WI38 (cell line): ENCODE measurements around the gene FBXO34.
"Not testable (repeated sequence)": the region's sequence is repeated elsewhere in the genome, so short reads cannot be mapped to it uniquely, and the experiment has no call there.

Experiments
- H3K4me3 ChIP-seq: 2 replicates; pipeline ENCODE4 v1.5.1; 2011; ENCODE audit warnings: low read depth, mild to moderate bottlenecking, control low read depth, low read length
- TF ChIP-seq, protein P1 (sequence below): IDR thresholded peaks from 2 replicates; pipeline ENCODE4 v1.5.1; 2012; ENCODE audit warnings: low read depth, mild to moderate bottlenecking, control low read depth, low read length

The FBXO34 gene

DNA sequence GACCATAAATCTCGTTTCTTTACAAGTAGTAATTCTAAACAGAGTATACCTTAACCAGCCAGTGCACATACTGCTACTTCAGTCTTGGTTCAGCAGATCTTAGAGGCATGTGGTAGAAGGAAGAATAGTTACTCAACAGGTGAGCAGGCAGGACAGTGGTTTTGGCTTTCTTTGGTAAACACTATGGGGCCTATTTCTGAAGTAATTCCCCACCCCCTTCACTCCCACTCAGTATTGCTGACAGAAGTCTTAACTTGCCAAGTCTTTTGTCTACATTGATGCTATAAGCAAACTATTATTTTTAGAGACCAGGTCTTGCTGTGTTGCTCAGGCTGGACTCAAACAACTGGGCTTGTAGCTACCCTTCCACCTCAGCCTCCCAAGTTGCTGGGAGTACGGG, 68.5 kb downstream of the FBXO34 start:
- H3K4me3 ChIP-seq = no peak overlapping the region
- TF ChIP-seq, protein P1, sequence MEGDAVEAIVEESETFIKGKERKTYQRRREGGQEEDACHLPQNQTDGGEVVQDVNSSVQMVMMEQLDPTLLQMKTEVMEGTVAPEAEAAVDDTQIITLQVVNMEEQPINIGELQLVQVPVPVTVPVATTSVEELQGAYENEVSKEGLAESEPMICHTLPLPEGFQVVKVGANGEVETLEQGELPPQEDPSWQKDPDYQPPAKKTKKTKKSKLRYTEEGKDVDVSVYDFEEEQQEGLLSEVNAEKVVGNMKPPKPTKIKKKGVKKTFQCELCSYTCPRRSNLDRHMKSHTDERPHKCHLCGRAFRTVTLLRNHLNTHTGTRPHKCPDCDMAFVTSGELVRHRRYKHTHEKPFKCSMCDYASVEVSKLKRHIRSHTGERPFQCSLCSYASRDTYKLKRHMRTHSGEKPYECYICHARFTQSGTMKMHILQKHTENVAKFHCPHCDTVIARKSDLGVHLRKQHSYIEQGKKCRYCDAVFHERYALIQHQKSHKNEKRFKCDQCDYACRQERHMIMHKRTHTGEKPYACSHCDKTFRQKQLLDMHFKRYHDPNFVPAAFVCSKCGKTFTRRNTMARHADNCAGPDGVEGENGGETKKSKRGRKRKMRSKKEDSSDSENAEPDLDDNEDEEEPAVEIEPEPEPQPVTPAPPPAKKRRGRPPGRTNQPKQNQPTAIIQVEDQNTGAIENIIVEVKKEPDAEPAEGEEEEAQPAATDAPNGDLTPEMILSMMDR = no peak

DNA sequence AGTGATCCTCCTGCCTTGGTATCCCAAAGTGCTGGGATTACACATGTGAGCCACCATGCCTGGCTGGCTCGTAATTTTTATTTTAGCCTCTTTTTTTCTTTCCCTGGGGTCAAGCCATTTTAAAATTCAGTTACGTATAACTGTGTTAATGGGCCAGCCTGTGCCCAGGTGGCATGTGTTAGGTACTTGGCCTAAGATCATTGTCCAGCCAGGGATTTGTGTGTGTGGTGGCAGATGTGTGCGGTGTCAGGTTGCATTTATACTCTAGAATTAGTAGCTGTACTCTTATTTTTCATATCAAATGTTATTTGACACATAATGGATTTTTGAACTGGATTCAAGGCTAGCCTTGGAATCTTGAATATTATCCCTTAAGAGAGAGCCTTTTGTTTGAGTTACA, 69.3 kb downstream of the FBXO34 start:
- TF ChIP-seq, protein P1 = no peak
- no peak overlapping the region for H3K4me3 ChIP-seq

DNA sequence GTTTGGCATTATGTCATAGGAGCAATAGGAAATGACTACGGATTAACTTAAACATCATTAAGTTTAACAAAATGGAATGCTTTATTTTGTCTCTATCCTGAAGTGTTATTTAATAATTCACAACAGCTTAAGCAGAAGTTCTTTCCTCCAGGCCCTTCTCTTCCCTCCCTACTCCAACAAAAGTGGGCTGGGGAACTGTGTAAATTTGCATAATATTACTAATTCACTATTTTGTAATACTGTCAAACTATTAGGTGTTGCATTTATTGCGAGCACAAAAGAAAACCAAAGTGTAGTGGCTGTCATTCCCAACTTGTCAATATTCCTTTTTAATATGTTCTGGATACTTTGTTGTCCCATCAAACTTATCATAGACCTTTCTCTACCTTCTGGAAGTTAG, 70.6 kb downstream of the FBXO34 start:
- no peak overlapping the region for H3K4me3 ChIP-seq
- TF ChIP-seq, protein P1 = no peak

DNA sequence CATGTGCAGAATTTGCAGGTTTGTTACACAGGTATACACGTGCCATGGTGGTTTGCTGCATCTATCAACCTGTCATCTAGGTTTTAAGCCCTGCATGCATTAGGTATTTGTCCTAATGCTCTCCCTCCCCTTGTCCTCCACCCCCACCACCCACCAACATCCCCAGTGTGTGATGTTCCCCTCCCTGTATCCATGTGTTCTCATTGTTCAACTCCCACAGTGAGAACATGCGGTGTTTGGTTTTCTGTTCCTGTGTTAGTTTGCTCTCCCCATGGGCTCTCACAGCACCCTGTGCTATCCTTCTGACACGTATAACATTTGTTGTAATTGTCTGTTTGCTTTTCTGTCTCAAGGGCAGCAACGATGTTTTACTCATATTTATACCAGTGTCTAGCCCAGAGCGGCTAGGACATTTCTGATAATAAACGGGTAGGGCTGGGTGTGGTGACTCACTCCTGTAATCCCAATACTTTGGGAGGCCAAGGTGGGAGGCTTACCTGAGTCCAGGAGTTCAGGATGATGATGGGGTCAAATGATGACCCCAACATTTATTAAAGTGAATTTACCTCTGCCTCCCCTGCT, 73.5 kb downstream of the FBXO34 start:
- H3K4me3 ChIP-seq = not testable (repeated sequence)

DNA sequence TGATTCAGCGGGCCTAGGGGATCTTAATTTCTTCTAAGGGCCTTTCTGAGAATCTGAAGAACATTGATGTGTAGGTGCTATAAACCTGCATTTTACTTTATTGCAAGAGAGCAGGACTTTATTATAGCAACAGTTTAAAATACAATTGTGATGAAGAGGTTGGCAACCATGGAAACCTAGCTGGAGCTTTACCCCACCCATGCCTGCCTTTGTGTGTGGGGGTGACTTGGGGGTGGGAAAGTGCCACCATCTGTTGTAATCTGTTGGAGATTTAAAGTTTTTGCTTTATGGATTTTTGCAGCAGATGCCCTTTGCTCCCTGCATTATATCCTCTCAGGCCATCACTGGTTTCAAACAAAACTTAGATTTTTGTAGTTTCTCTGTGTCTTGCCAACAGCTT, 75.8 kb downstream of the FBXO34 start:
- H3K4me3 ChIP-seq = no peak overlapping the region

DNA sequence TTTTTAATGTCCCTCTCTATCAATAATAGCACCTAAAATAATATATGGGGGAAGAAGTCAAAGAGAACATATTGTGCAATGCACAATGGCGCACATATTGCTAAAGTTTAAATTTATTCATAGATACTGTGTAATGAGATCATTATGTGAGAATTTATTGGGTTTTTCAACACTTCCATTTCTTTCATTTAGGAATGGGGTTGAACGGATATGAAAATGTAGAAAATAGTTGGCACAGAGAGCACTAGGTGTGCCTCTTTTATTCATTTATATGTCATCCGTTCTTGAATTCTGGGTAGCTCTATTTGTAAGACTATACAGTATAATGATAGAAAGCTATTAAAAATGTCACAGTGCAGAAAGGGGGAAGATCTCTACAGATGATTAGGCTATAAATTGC, 76.5 kb downstream of the FBXO34 start:
- TF ChIP-seq, protein P1 = no peak
- no peak overlapping the region for H3K4me3 ChIP-seq

More for the DNA sequence above, 75.8 kb downstream of the FBXO34 start:
- TF ChIP-seq, protein P1 = no peak

DNA sequence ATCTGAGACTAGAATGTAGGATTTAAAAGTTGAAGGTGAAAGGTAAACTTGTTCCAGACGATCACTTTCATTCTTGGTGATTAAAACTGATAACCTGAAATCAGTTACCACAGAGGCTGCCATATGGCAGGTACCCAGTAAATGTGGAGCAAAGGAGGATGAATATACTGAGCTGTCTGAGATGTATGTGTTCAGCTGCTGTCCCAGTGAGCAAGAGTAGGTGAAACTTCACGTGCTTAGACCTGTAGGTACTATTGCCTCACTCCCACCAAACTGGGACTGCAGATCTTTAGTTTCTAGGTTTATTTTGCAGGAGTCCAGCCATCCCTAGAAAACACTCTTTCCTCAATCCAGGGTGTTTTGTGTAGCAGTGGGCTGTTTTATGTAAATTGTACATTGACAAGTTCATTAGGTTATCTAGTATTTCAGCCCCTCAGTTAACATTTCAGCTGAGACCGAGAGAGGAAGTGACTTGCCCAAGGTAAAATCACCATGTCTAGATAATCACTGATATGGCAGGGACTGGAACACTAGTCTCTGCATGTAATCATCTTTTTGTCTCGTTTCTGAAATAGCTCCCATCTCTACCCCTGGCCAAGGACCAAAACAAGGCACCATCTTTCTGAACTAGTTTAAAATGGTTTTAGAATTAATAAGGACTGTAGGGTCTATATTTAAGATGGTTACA, 77.7 kb downstream of the FBXO34 start:
- no peak overlapping the region for H3K4me3 ChIP-seq
- TF ChIP-seq, protein P1 = no peak

DNA sequence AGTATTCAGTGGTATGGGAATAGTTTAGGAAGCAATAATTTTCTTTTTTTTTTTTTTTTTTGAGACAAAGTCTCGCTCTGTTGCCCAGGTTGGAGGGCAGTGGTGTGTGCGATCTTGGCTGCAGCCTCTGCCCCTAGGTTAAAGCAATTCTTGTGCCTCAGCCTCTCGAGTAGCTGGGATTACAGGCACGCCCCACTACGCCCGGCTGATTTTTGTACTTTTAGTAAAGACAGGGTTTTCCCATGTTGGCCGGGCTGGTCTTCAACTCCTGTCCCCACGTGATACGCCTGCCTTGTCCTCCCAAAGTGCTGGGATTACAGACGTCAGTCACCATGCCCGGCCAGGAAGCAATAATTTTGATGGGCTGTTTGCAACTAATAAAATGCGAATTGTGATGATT, 78.3 kb downstream of the FBXO34 start:
- TF ChIP-seq, protein P1 = no peak
- no peak overlapping the region for H3K4me3 ChIP-seq
